ENCODE results near the gene HDGF.

The HDGF gene

DNA sequence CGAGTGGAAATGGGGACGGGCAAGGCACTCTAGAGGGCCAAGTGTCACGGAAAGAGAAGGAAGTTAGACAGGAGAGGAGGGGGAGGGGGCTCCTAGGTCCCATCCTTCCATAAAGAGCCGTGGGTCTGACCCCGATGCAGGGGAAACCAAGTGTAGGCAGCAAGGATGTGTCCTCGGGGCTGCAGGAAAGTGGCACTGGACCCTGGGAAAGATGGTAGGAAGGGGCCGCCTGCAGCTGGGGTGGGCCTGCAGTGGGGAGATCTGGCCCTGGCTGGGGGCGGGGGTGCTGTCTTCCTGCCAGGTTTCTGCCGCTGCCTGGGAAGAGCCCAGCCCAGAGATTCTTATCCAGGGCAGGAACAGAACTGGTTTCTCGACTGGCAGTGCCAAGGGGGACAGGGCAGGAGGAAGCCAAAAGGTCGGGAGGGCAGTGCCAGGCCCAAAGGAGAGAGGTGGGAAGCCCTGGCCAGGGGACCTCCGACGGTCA is 59.0 kb downstream of the HDGF start:
- CTCF ChIA-PET, result interaction anchor here (1.1 to 9.7 kb wide), 4 partner anchors 14 to 198 kb away, joined by 3 to 429 read pairs (median 186); partner anchors contain the start of genes CRABP2, ISG20L2 and METTL25B
- TF ChIP-seq FOXA1 (IDR thresholded peaks at IDR 0.05), result no peak
- TF ChIP-seq BHLHE40 (IDR thresholded peaks at IDR 0.05; ENCODE audit: borderline replicate concordance), result no peak
- no peak for TF ChIP-seq ARNT (IDR thresholded peaks at IDR 0.05)
- TF ChIP-seq FOXK2 (IDR thresholded peaks at IDR 0.05), result no peak
- no peak for TF ChIP-seq TARDBP (IDR thresholded peaks at IDR 0.05)
- TF ChIP-seq ZNF384 (IDR thresholded peaks at IDR 0.05), result no peak
- no peak for TF ChIP-seq NFRKB (IDR thresholded peaks at IDR 0.05)
- TF ChIP-seq L3MBTL2 (conservative IDR thresholded peaks at IDR 0.05), result no peak
- TF ChIP-seq SUZ12 (IDR thresholded peaks at IDR 0.05), result no peak
- POLR2A ChIA-PET, result interaction anchor here (0.7 to 8.5 kb wide), 5 partner anchors 11 to 68 kb away, joined by 3 to 137 read pairs (median 3); partner anchors contain the start of genes CRABP2, ISG20L2 and METTL25B
- no peak for DNase-seq (ENCODE audit: extremely low spot score)
